Inferior parietal cortex (tissue), 1 donor: ENCODE measurements around the gene ITPRIPL2.

Source experiments
- DNase-seq: peaks from one replicate; pipeline ENCODE4 v3.0.0-alpha.2; 2016; ENCODE audit errors: extremely low spot score

ITPRIPL2 gene

DNA sequence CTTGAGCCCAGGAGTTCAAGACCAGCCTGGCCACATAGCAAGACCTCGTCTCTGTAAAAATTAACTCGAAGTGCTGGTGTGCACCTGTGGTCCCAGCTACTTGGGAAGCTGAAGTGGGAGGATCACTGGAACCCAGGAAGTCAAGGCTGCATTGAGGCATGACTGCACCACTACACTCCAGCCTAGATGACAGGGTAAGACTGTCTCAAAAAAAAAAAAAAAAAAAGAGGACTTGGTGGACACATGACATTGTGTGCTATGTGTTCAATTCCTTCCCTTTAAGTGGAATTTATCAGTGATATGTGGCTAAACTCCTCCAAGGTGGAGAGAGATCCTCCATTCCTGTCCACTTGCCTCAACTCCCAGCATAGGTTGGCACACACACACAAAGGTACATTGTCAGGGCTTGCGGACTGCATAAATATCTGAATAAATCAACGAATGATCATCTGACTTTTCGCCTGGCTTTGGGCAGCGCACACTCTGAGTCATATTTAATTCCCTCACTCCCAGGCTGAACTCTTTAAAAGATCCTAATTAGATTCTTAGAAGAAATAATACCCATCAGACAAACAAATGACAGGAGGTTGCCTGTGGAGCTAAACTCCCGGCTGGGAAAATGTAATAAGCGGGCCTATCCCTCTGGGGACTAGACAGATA lies 29.3 kb downstream of the ITPRIPL2 start:
- DNase-seq = no peak

- no peak for DNase-seq
Measured at GRCh38 chr16:19143599-19143956, 29.8 kb downstream of the ITPRIPL2 start.

GRCh38 chr16:19145010-19145409 lies 31.2 kb downstream of the ITPRIPL2 start:
- DNase-seq = no peak

DNA sequence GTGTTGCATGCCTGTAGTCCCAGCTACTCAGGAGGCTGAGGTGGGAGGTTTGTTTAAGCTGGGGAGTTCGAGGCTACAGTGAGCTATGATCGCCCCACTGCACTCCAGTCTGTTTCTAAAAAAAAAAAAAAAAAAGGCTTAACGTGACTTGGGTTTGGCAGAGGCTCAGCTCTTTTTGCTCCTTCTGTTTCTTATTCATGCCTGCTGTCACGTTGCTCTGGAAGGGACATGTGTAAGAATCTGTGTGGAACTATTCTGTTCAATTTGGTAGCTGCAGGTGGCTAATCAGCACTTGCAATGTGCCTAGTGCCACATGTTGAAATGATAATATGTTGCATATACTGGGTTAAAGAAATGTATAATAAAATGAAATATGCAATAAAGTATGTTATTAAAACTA lies 33.4 kb downstream of the ITPRIPL2 start:
- DNase-seq = no peak

DNA sequence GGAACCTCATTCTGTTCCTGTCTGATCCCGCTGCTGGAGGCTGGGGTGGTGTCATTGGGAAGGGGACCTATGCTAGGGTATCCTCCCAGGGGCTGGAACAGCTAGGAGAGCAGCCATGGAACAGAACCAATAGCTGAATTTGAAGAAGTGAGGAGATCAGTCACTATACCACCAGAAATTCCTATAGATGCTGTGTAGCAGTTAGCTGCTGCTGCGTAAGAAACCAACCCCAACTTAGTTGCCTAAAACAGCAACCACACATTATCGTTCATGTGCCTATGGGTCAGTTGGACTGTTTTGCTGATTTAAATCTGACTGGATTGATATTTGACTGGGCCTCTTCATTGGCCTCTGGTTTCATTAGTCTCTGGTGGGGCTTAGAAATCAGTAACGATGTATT lies 33.9 kb downstream of the ITPRIPL2 start:
- no peak for DNase-seq

DNA sequence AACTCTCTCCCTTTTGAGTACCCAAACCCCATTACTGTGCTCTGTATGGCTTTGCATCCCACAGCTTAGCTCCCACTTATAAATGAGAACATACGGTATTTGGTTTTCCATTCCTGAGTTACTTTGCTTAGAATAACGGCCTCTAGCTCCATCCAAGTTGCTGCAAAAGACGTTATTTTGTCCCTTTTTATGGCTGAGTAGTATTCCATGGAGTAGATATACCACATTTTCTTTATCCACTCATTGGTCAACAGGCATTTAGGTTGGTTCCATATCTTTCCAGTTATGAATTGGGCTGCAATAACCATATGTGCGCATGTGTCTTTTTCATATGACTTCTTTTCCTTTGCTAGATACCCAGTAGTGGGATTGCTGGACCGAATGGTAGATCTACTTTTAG lies 34.4 kb downstream of the ITPRIPL2 start:
- no peak for DNase-seq

DNA sequence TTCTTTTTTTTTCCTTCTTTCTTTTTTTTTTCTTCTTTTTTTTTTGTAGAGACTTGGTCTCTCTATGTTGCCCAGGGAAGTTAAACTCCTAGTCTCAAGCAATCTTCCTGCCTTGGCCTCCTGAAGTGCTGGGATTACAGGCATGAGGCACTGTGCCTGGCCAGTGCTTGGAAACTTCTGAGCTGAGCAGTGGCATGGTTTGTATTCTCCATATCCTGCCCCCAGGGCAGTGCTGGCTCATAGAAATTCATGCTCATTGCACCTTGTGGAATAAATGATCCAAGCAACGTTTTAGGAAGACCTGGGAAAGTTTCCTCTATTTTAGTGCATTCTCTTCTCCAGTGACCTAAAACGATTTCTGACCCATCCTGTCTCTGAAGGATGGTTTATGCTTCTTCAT lies 37.5 kb downstream of the ITPRIPL2 start:
- DNase-seq = no peak

DNA sequence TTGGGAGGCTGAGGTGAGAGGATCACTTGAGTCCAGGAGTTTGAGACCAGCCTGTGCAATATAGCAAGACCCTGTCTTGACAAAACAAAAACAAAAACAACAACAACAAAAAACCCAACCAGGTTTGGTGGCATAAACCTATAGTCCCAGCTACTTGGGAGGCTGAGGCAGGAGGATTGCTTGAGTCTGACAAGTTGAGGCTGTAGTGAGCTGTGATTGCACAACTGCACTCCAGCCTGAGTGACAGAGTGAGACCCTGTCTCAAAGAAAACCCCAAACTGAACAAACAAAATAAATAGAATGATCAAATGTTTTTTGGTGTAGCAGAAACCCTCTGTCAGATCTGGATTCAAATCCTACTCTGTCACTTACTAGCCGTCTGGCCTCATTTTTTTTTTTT lies 38.3 kb downstream of the ITPRIPL2 start:
- no peak for DNase-seq

DNA sequence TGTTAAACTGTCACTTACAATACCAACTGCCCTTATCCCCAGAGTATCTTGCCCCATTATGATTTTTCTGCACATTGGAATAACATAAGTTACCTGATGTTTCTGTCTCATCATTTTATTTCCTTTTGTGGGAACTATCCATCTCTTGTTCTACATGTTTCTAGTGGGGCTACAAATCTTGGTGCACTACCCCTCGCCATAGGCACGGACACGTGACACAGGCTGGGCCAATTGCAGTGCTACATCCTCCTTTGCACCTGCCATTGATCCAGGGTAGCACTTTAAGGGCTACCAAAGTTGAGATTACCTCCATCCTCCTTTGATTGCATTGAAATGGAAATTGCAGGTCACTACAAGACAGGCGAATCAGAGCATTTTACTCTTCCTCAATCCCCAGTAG lies 40.1 kb downstream of the ITPRIPL2 start:
- DNase-seq = no peak

DNA sequence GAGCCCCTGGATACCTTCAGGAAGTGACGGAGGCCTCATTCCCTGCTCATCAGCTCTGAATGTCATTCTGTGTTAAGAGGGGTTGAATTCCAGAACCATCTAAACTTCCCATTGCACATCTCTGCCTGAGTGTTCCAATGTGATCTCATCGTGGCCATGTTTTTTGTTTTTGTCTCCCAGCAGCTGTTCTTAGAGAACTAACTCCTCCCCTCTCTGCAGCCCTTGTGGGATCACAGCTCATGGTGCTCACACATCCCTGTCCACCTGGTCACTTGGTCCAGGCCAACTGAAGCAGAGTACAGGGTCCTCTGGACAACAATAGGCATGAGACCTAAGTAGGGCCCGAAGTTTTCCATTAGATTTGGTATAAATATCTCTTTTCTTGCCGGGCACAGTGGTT lies 48.3 kb downstream of the ITPRIPL2 start:
- DNase-seq = no peak

GRCh38 chr16:19163215-19163614 lies 49.5 kb downstream of the ITPRIPL2 start:
- no peak for DNase-seq

DNA sequence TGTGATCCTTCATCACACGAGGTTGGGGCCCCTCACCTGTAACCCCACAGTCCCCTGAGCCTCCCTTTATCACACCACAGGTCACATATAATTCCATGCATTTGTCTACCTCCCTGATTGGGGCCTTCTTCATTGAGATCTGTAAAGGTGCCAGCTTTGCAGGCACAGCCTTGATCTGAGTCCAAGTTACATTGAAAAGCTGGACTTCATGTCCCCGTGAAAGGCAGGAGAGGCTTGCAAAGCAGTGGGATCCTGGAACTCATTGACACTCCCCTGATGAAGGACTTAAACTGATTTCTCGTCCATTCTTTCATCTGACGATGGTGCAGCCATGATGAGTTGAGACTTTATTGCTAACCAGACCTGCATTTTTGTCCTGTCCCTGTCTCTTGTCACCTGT lies 50.5 kb downstream of the ITPRIPL2 start:
- DNase-seq = no peak

DNA sequence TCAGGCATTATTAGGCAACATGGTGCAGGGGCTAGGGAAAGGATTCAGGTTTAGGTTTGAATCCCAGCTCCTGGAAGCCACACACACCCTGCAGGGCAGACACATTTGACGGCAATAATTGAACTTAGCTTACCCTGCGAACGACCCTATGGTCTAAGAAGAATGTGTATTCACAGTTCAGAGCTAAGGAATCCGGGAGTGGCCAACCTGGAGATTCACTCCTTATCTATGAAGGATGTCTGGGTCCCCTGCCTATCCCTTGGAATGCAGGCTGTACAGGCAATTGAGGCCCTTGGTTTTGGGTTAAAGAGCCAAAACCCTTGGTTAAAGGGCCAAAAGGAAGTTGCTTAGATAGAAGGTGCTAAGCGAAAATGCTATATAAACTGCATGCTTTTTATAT lies 51.3 kb downstream of the ITPRIPL2 start:
- no peak for DNase-seq

DNA sequence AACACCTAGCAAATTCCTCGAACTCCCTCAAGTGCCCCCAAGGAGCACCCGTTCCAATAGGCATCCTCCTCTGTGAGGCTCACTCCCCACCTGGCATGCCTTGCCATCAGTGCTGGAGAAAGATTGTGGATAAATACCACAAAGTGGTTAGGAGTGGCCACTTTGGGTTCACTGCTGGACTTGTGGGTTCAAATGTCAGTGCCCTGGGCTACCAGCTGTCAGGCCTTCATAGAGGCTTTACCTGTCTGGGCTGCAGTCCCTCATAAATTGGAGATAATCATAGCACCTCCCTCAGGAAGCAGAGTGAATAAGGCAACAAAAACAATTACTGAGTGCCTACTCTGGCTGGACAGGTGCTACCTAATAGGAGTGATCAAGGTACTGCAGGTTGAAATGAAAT lies 52.7 kb downstream of the ITPRIPL2 start:
- DNase-seq = no peak

DNA sequence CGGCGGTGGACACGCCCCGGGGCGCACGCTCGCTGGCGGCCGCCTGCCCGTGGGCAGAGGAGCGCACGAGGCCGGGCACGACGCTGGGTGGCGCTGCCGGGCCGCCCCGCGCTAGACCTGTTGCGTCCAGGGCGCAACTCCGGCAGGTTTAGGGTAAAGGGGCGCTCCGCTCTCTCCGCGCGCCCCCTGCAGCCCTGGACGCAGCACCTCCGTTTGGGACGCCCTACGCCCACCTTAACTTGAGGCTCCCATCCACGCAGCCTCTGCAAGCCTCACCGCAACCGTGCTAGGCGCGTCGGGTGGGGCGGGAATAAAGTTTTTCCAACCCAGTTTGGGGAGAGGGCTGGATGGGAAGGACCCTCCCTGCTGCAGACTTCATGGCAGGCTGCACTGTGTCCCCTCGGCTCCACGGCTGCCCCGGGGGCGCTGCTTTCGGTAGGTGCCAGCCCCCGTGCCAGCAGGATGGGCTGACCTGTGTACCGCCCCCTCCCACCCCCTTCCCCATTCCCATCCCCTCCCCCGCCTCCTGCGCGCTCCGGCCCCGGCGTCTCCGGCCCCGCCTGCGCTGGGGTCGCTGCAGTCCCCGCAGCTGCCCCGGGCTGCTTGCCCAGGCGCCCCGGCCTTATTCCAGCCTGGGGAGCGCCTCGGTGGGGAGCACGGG lies 54.1 kb downstream of the ITPRIPL2 start, which contains the start of gene SYT17:
TSS of gene SYT17 (plus strand) at position 531 of the 661 bp plus-strand sequence. CDS start 407 bp downstream, outside the sequence.
- DNase-seq = no peak

DNA sequence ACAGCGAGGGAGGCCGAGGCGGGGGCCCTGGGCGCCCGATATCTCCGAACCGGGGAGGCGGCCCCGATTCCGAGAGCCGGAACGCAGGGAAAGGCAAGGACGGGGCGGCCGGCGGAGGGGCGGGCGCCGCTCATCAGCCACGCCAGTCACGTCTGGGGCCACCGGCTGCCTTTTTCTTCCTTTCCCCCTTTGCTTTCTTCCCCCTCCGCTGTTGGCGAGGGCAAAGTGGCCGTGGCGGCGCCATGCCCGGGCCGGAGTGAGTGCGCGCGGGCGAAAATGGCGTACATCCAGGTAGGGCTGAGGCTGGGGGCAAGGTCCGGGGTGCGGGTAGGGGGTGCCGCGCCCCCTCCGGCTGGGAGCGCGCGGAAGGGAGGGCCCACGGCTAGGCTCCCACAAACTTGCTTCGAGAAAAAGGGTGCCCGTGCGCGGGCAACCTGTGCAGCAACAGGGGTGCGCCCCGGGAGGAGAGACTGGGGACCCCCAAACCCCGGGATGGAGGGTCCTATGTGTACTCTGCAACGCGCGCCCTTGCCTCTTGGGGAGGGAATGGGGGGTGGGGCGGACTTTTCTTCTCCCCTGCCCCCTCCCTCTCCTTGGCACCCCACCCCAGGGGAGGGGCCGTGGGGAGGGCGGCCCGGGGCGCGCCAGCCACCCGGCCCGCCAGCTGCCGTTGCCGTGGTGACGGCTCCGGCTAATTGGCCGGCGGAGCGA lies 54.8 kb downstream of the ITPRIPL2 start:
- DNase-seq = no peak

DNA sequence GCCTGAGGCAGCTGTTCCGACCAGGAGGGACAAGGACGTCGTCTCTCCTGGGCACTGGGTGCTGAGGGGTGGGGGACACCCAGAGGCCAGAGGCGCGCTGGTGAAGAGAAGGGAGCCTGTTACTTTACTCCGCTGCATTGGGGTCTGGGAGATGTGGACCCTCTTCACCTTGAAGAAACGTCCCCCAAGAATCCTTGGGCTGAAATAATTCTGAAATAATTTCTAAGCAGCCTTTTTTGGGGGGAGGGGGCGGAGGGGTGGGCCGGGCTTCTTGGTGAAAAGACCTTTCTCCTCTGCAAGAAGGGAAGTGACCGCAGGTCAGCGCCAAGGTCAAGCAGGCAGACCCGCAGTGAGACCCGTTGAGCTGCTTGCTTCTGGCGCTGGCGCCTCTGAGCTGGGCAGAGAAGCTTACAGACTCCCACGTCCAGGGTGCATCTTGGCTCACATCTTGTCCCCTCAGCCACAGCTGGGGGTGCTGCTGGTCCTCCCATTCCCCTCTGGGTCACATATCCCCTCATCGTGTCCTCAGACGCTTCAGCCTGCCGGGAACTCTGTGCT lies 55.4 kb downstream of the ITPRIPL2 start:
- no peak for DNase-seq

DNA sequence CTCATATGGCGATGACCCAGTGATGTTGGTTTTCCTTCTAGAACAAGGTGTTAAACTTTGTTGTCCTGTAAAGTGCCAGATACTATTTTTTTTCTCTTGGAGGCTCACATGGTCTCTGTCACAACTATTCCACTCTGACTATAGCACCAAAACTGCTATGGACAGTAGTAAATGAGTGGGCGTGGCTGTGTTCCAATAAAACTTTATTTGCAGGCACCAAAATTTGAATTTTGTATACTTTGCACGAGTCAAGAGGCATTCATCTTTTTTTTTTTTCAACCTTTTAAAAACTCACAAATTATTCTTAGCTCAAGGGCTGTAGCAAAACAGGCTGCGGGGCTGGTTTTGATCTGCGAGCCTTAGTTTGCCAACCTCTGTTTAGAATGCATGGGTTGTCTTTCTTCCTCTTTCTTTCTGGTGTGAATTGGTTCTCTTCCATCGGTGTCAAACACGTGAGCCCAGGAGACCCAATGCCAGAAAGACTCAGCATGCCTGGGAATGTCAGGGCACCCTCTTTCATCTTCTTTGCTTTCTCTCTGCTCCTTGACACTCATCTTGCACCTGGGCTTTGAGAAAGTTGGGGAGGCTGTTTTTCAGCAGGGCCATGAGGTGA lies 56.4 kb downstream of the ITPRIPL2 start:
- no peak for DNase-seq
